UCSD-AML1 (cell line): ENCODE data around the gene MCOLN2.
"Not testable (repeated sequence)": the region's sequence is repeated elsewhere in the genome, so short reads cannot be mapped to it uniquely, and the experiment has no call there.

Experiments
- DNase-seq: peaks from one replicate; lab custom pipeline; 2025; ENCODE audit not compliant: unreplicated experiment; lab: John Stamatoyannopoulos, UW

Gene MCOLN2

DNA sequence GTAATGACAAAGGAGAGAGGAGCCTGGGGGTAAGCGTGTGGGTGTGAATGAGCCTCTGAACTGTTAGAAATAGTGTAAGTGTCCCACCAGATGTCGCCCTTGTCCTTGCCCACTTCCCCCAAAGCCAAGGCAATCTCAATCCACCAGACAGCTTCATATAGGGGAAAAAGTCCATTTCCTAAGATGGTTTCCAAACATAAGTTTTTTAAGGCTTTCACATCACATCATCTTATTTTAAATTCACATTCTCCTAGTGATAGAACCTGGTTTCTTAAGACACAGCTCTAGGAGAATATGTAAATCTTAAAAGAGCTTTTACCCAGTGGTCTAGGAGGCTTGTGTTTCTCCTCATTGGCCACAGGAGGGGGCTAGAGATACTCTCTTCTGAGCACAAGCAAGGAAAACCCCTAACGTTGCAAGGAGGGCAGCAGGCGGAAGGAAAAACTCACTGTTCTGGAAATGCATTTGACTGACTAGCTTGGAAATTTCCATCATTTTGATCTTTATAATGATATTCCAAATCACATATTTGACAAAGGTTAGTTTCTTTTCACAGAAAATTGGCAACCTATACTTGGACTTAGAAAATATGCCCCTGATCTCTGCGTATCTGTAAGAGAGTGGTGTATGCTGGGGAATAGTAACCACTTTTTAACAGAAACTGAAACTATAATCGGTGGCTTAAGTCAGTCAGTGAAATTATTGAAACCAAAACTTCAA is 52.0 kb downstream of the MCOLN2 start:
- DNase-seq = peak; percentile 34

- DNase-seq = no peak
Observed at GRCh38 chr1:84941843-84942242, 55.1 kb downstream of the MCOLN2 start.

DNA sequence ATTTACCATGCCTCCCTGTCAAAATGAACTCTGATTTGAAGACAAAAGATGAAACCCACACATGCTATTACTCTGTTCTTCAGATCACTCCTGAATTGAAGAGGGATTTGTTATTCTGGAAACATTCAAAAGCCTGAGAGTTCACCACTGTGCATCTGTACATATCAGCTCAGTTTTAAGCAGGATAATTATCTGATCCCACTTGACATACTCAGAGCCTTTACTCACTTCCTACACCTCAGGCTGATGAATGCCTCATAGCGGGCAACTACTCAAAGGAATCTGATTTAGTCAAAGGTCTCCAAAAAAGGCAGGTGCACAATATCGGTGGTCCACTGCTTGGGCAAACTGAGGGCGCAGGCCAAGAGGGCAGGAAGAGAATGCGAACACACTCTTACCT is 56.4 kb downstream of the MCOLN2 start:
- no peak for DNase-seq

DNA sequence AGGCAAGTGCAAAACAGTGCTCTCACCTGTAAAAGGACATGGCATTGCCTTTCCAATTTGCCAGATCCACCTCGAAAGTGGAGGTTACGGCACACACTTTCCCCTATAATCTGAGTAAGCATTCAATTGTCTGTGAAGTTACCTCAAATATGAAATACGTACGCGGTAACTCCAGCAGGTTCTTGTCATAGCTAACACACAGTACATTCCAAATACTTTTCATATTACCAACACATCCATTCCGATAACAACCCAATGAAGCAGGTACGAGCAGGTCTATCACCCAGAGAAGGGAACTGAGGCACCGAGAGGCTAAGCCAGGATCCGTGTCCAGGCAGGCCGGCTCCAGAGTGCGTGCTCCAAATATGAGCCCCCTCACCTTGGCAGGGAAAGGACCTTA is 57.2 kb downstream of the MCOLN2 start:
- DNase-seq = no peak

GRCh38 chr1:84939151-84939550 is 57.8 kb downstream of the MCOLN2 start:
- no peak for DNase-seq

DNA sequence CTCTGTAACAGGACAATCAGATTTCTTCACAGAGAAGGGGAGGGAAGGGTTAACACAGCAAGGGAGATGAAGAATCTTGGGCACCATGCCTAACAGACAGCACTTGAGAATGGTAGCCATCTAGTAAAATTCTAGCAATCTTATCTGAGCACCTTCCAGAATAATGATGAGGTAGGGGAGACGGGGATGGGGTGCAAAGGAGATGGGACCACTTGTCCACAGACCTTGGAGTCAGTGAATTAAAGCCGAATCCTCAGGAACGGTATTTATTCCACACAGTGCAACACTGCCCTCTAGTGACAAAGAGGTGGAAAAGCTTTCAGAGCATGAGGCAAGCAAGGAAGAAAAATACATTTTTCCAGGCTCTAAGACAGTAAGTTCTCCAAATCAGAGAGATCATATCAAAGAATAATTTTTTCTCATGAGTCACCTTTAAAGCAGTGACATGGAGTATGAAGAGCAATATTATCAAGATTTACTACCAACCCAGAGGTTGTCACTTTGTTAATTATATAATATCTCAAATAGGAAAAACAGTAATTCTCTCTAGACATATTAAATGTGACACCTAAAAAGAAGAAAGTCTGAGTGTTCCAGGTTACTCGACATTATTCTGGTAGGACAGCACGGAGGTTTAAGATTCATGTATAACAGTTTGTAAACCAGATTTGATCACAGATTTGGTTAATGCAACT is 60.6 kb downstream of the MCOLN2 start:
- DNase-seq = no peak

GRCh38 chr1:84933011-84933611 is 63.8 kb downstream of the MCOLN2 start:
- no peak for DNase-seq

GRCh38 chr1:84930831-84931230 is 66.1 kb downstream of the MCOLN2 start:
- no peak for DNase-seq

DNA sequence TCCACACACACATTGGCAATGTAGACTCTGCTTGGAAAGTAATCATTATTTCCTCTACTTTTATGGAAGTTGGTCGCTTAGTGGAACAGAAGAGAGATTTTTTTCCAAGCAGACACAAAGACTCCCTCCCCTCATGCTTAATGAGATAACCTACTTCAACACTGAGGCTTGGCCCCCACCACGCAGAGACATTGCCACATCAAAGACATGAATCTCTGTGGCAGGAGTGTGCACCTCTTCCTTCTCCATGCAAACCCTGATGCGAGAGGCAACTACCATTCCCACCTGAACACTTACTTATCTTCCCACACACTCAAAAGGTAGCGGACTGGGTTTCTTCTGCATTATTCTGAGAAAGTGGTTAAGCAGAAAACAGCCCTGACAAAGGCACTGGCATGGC is 66.6 kb downstream of the MCOLN2 start:
- DNase-seq = no peak

- DNase-seq = no peak
Observed at GRCh38 chr1:84929581-84929980, 67.3 kb downstream of the MCOLN2 start.

DNA sequence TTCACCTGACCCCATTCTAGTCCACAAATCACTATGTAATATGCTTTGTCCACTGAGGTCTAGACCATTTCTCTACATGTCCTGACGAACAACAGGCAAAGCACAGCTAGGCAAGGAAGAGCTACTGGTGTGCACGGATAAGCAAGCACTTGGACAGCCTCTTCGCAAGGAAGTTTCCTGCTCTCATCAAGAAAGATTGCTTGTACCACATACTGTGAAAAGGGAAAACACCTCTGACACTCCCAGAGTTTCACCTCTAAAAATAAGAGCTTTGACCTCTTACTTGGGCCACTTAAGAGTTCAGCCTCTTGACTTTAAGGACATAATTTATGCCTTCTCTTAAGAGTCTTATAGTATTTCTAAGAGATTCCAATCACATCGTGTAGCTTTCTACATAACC is 67.9 kb downstream of the MCOLN2 start:
- no peak for DNase-seq

DNA sequence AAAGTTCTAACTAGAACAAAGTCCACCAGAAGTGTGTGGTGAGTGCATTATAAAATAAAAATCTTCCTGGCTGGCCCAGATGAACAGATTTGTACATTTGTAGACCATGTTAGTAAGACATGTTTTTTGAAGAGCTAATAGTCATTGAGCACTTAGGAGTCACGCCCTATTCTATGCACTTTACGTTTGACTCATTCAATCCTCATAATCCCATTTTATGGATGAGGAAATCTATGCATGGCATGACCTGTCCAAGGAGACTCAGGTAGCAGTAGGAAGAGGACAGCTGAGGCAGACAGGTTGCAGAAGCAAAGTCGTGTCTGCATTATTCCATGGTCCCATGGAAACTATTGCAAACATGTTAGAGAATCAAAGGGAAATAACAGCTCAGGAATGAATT is 73.6 kb downstream of the MCOLN2 start:
- DNase-seq = no peak

DNA sequence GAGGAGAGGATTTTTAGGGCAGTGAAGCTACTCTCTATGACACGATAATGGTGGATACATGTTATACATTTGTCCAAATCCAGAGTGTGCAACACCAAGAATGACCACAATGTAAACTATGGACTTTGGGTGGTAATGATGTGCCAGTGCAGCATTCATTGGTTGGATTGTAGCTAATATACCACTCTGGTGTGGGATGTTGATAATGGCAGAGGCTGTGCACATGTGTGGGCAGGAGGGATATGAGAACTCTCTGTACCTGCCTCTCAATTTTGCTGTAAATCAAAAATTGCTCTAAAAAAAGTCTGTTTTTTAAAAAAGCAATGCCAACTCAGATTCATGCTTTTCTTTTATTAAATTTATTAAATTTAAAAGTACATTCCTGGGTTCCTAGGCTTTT is 76.8 kb downstream of the MCOLN2 start:
- DNase-seq = no peak

DNA sequence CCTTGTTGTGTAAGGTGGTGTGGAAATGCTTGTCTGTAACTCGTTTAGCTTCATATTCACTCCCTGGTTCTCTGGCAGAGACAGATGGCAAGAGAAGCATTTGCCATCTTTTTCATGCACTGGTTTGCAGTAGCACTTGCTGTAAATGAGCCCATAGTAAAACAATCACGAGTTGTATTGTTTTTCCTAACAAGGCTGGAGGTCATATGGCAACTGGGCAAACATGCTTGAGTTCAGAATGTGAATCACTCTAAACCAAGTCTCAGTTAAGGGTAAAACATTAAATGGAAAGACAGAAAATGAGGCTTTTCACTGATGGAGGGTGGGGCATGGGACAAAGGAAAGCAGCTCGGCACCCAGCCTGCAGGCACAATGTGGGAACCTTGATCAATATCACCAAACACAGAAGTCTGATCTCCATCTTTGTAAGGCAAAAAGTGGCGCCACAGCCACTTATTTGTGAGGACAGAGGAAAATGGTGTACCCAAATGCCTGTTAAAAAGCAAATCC is 77.4 kb downstream of the MCOLN2 start:
- DNase-seq = no peak

DNA sequence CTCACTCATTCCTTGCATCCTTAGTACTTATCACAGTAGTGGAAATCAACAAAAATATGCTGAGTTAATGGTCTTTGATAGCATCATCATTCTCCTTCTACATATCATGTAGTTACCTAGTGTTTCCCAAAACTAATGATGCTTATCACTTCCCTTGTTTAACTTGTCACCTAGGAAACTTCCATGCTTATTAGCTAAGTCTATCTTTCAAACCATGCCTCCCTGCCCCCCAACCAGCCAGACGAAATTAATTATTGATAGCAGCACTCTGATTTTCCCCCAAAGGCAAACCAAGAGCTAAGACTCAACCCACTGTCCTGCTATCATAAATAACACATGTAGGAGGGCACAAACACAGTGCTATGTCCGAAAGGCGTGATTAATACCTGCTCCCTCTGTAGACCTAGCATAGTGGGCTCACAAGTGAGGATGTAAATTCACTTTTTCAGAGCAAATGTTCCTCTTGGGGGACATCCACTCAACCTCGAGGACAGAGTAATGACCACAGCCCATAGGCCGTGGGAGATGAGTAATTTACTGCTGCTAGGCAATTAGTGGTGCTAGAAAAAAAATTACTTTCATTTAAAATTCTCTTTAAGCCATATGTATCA is 78.1 kb downstream of the MCOLN2 start:
- no peak for DNase-seq

- no peak for DNase-seq
Observed at GRCh38 chr1:84916897-84917296, 80.0 kb downstream of the MCOLN2 start.

GRCh38 chr1:84913555-84913892 is 83.4 kb downstream of the MCOLN2 start:
- DNase-seq = no peak

DNA sequence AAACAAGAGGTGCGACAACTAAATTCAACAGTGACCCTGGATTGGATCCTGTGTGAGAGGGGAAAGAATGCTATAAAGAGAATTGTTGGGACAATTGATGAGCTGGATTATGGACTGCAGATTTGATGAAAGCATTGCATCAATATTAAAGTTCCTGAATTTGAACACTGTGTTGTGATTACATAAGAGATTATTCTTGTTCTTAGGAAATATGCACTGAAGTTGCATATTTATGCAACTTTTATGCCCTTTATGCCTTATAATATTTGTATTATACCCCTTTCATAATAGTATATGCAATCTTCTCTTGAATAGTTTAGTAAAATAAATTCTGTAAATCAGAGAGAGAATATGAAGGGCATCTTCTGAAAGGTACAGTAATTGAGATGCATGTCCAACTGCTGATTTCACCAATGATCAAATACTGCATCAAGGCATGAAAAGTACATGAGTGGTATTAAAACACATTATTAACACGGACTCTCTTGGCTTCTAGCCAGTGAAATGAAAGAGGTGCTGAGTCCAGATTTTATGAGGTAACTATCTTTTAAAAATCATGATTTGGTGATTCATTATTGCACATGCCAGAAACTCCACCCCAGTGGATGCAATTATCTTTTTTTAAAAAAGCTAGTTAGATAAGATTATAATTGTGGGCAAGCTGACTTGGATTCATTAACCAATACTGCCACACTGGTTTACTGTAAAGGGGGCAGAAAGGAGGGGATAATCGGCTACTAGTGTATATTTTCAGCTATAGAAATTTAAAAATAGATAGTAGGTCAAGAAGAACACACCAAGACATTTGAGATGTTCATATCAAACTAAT is 84.0 kb downstream of the MCOLN2 start:
- DNase-seq = no peak

GRCh38 chr1:84908746-84909464 is 88.0 kb downstream of the MCOLN2 start:
- not testable (repeated sequence) for DNase-seq

- DNase-seq = no peak
Observed at GRCh38 chr1:84907095-84907827, 89.7 kb downstream of the MCOLN2 start.
